Tibial artery (tissue), 4 donors: ENCODE data around the gene TNS1.

Source experiments
- DNase-seq, 2 donors: peaks; one replicate each; pipeline ENCODE4 v3.0.0-alpha.2; 2019
- H3K27ac ChIP-seq, 2 donors: fragments of 200-600 bp; sonication (generic) in 1 of 2; 1 replicate in 1 of 2; 2 replicates in 1 of 2; pipeline ENCODE4 v1.5.1; 2018 to 2019; ENCODE audit warnings: mild to moderate bottlenecking in 1 of 2
- H3K27me3 ChIP-seq, 2 donors: fragments of 200-600 bp; sonication (generic) in 1 of 2; one replicate each; pipeline versions ENCODE4 v1.5.1 to v1.6.0; 2016 to 2019
- H3K36me3 ChIP-seq, 3 donors: fragments of 200-600 bp; sonication (generic) in 2 of 3; one replicate each; pipeline ENCODE4 v1.5.1; 2016 to 2019; ENCODE audit warnings: mild to moderate bottlenecking in 2 of 3
- H3K4me1 ChIP-seq, 4 donors: fragments of 200-600 bp; sonication (generic) in 2 of 4; 1 replicate in 3 of 4; 2 replicates in 1 of 4; pipeline ENCODE4 v1.5.1; 2016 to 2019
- H3K4me3 ChIP-seq, 2 donors: fragments of 200-600 bp; sonication (generic) in 1 of 2; 1 replicate in 1 of 2; 2 replicates in 1 of 2; pipeline ENCODE4 v1.5.1; 2018 to 2019; ENCODE audit warnings: mild to moderate bottlenecking in 2 of 2
- H3K9me3 ChIP-seq, 3 donors: fragments of 200-600 bp; sonication (generic) in 1 of 3; one replicate each; pipeline ENCODE4 v1.5.1; 2016 to 2019
- intact Hi-C: fragments of 100-400 bp; cut with DNase I; formaldehyde crosslinking; loops from one replicate; pipeline ENCODE4 v1.15.0; 2023; ENCODE audit warnings: low total_unique reads
- TF ChIP-seq, protein P1 (sequence below), 2 experiments: fragments of 200-600 bp in 1 of 2; fragments of 450-650 bp in 1 of 2; IDR thresholded peaks; one replicate each; pipeline ENCODE4 v1.5.1; 2017 to 2019; ENCODE audit warnings: antibody characterized with exemption in 2 of 2, mild to moderate bottlenecking in 1 of 2, moderate library complexity in 1 of 2

Gene TNS1

DNA sequence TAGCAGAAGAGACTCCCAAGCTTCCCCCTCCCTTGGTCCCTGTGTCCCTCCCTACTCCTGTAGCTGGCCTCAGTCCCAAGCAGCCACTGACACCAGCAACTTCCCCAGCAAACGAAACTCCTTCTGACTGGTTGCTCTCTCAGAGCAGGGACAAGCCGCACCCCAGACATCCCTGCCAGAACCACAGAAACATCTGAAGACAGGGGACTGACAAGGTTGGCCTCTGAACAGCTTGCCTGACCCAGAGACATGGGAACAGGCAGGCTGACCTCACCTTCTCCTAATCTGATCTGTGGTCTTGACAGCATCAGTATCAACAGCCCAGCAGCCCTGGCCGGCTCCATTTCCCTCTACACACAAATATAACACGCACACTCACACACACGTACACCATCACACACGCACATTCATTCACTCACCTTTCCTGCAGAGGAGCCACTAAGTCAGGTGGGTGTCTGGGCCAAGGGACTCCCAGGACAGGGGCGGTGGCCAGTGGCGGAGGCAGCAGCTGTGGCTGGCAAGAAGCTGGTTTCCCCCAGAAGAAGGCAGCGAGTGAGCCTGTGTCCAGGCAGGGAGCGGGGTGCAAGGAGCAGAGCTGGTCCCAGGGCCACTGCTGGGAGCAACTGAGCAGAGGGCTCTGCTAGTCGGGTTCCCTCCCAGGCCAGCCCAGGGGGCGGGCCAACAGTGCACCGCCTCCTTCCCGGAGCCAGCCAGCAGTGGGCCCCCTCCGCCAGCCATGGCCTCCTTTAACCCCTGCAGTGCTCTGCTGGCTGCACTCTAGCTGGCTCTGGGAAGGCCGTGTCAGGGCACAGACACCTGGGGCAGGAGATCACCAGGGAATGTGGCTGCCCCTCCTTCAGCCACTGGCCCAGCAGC is 59.1 kb downstream of the TNS1 start:
- no peaks in the 10 kb centered on the region for H3K9me3 ChIP-seq
- TF ChIP-seq, protein P1, sequence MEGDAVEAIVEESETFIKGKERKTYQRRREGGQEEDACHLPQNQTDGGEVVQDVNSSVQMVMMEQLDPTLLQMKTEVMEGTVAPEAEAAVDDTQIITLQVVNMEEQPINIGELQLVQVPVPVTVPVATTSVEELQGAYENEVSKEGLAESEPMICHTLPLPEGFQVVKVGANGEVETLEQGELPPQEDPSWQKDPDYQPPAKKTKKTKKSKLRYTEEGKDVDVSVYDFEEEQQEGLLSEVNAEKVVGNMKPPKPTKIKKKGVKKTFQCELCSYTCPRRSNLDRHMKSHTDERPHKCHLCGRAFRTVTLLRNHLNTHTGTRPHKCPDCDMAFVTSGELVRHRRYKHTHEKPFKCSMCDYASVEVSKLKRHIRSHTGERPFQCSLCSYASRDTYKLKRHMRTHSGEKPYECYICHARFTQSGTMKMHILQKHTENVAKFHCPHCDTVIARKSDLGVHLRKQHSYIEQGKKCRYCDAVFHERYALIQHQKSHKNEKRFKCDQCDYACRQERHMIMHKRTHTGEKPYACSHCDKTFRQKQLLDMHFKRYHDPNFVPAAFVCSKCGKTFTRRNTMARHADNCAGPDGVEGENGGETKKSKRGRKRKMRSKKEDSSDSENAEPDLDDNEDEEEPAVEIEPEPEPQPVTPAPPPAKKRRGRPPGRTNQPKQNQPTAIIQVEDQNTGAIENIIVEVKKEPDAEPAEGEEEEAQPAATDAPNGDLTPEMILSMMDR (IDR thresholded peaks at IDR 0.05): peak; percentile 13 to 27
- peaks cover 0 to 57% (median 46%) of the 10 kb centered on the region in 4 donors for H3K4me1 ChIP-seq

DNA sequence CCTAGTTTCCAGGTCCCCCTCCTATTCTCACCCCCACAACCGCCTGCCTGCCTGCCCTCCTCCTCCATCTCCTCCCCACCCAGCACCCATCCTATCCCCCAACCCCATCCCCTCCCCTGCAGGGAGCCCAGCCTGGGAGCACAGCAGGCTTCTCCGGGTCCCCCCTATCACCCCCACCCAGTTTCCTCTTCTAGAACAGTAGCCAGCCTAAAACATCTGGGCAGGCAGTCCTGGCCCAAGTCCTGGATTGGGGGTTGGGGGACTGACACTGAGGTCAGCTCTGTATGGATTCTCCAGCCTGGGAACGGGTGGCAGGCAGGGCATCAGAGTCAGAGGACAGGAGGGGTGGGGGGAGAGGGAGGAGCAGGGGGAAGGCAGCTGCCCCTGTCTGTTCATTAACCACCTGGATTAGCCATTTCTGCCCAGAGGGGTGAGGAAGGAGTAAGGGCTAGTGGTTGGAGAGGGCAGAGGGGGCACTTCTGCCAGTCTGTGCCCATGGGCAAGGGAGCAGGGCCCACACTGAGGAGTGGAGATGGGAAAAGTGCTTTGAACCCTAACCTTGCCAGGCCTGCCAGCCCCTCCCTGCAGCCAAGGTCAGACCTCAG is 60.0 kb downstream of the TNS1 start:
- peaks cover 15 to 50% (median 23%) of the 10 kb centered on the region in 3 donors for H3K36me3 ChIP-seq
- intact Hi-C loops: no loop called here
- TF ChIP-seq, protein P1 (IDR thresholded peaks at IDR 0.05): no peak
- no peaks in the 10 kb centered on the region for H3K27me3 ChIP-seq
- peaks cover 0 to 57% (median 44%) of the 10 kb centered on the region in 4 donors for H3K4me1 ChIP-seq
- no peak for DNase-seq
- peak overlapping the region; percentile 95 to 98 for H3K27ac ChIP-seq
- H3K4me3 ChIP-seq: peak overlapping the region; percentile 83 to 89
- H3K9me3 ChIP-seq: no peaks in the 10 kb centered on the region

More for the DNA sequence above, 59.1 kb downstream of the TNS1 start:
- H3K27me3 ChIP-seq: no peaks in the 10 kb centered on the region
- H3K27ac ChIP-seq: peak overlapping the region; percentile 95 to 98
- H3K36me3 ChIP-seq: peaks cover 7 to 42% (median 14%) of the 10 kb centered on the region in 3 donors
- intact Hi-C loops: loop anchor here (2.0 kb wide), 1 partner anchor 45 kb away; no protein-coding TSS in a partner anchor
- DNase-seq: peak; percentile 82 to 95
- peak overlapping the region; percentile 83 to 89 for H3K4me3 ChIP-seq

DNA sequence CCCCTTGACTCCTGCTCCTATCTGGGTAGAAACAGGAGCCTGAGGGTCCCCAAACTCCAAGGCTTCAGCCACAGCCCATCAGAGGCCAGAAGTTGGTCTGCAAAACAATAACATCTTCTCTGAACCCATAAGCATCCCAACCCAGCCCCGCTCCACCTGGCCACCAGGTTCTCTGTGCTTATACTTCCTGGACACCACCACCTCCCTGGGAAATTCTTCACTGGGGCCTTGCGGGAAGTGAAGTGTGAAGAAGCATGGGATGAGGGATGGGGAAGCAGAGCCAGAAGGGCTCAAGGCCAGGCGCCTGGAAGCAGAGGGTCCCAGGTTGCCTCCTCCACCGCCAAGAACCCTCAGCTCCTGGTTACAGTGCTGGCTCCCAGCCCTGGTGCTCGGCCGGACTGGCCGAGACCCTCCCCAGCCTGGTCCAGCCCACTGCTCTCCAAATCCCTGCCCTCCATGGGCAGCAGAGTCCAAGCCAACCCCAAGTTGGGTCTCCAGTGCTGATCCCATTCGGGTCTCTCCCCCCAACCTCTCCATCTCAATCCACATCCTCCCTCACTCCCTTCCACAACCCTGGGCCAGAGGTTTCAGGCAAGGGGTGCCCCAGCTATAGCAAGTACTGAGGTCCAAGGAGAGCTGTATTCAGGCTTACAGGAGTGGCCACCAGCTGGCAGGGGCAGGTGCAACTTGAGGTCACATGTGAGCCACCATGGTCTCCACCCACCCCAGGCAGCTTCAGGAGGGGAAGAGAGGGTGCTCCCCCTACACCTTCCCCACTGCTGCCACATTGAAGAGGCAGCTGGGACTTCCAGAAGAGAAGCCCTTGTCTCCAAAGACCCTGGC is 60.7 kb downstream of the TNS1 start:
- peak overlapping the region; percentile 83 to 89 for H3K4me3 ChIP-seq
- peaks cover 16 to 54% (median 24%) of the 10 kb centered on the region in 3 donors for H3K36me3 ChIP-seq
- TF ChIP-seq, protein P1 (IDR thresholded peaks at IDR 0.05): no peak
- H3K9me3 ChIP-seq: no peaks in the 10 kb centered on the region
- H3K27me3 ChIP-seq: no peaks in the 10 kb centered on the region
- peaks cover 0 to 57% (median 43%) of the 10 kb centered on the region in 4 donors for H3K4me1 ChIP-seq
- DNase-seq: peak in 1 of 2 donors; percentile 83
- peak overlapping the region; percentile 95 to 98 for H3K27ac ChIP-seq
- intact Hi-C loops: no loop called here

DNA sequence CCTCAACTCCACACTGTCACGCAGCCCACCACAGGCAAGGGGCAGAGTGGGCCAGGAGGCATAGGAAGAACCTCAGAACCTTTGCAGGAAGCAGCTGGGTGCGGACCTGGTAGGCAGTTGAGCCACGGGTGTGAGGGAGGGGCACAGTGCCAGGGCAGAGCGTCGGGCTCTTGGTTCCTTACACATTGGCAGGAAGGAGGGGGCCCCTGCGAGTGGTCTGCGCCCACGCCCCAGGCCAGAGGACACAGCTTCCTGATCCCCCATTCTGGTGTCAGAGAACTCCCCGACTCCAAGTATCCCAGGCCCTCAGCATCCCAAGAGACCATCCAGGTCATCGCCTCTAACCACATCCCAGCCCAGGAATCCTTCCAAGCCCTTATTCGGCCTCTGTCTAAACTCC is 61.5 kb downstream of the TNS1 start:
- no peak for DNase-seq
- Histone ChIP-seq H3K9me3 (no peaks in the 10 kb centered on the region), H3K4me1 (peaks cover 0 to 57% (median 46%) of the 10 kb centered on the region in 4 donors), H3K36me3 (peaks cover 19 to 54% (median 24%) of the 10 kb centered on the region in 3 donors), H3K27ac (peak overlapping the region; percentile 95 to 98), H3K27me3 (no peaks in the 10 kb centered on the region), H3K4me3 (peak overlapping the region; percentile 83 to 89)
- intact Hi-C loops: no loop called here
- TF ChIP-seq, protein P1 (IDR thresholded peaks at IDR 0.05): no peak
